ENCODE measurements around the gene MSRB1. TPM values are rescaled to one million over a fixed set of nuclear protein-coding genes. Genes with fewer than 3 reads are reported as not detected.
A peak's percentile ranks its signal among the peaks of the same experiment; 100 is the strongest.

Gene MSRB1
- total and polyA plus RNA-seq, 9 of the 15 experiments (the other 6 are each of a cell fraction or from before 2014, with no cell fraction given) = 5.4 to 33.7 (median 25.7) TPM

DNA sequence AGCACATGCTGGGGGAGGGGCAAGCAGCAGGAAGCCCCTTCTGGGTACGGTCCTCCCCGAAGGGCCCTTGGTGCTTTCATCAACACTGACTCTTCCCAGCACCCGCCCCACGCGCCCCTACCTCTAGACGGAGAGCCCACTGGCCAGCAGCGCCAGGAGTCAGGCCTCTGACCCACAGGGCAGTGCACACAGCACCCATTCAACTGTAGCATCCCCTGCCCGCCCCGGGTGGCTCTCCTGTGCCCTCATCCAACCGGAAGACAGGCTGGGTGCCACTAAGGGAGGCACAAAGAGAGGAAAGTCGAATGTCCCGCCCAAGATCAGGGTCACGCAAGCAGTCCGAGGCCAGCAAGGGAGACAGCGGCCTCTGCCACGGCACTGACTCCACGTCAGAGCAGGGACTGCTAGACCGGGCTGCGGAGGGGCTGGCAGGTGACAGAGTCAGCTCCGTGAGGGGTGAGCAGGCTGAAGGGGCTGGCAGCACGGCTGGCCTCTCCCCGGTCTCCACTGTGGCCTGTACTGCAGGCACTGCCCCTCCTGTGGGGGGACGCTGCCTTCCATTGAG, 9.8 kb downstream of the MSRB1 start:
- intact Hi-C loops (cut with micrococcal nuclease) = no loop called here
- Histone ChIP-seq H3K4me1 (replicated peaks in 1 of 2; ENCODE audit: control insufficient read depth in 2 of 2, insufficient read depth in 2 of 2, low read length in 2 of 2) (peaks cover 10 to 44% of the 10 kb centered on the region in 2 experiments; a peak in 4 of 5 replicates), H3K36me3 (ENCODE audit: control insufficient read depth, insufficient read depth, low read length) (peaks cover 10% of the 10 kb centered on the region; the same call in 2 of the 3 replicates), H3K9me1 (ENCODE audit: control insufficient read depth, insufficient read depth, low read length) (no peaks in the 10 kb centered on the region), H3K4me3 (no peak overlapping the region), H3K9me3 (replicated peaks; ENCODE audit: control insufficient read depth, insufficient read depth, low read depth, low read length) (no peaks in the 10 kb centered on the region), H3K9ac (ENCODE audit: insufficient read depth in 1 of 2, low read depth in 2 of 2, low read length in 2 of 2) (peak overlapping the region in 1 of 2 experiments; percentile 71; a peak in 1 of 4 replicates), H3K4me2 (ENCODE audit: insufficient read depth, low read length) (no peak overlapping the region), H4K20me1 (replicated peaks; ENCODE audit: control insufficient read depth, insufficient read depth, low read length) (no peaks in the 10 kb centered on the region), H2AFZ (ENCODE audit: low read depth, low read length) (no peak overlapping the region), H3K27me3 (ENCODE audit: control insufficient read depth in 2 of 2, insufficient read depth in 2 of 2, low read length in 2 of 2) (no peaks in the 10 kb centered on the region), H3K79me2 (ENCODE audit: control insufficient read depth, insufficient read depth, low read length) (no peaks in the 10 kb centered on the region), H3K27ac (ENCODE audit: extremely low read depth, low read depth, low read length) (no peak overlapping the region)
- no peak for FAIRE-seq
- DNase-seq (ENCODE audit: extremely low read depth in 1 of 4, low spot score in 3 of 4) = no peak
- no TSS peak for BruUV-seq (replicated peaks)
- 47% methylated on average over 19 of the region's 23 CpGs for WGBS (ENCODE audit: insufficient coverage, low coverage, missing lambda C conversion rate)
- ChIA-PET POLR2A (interaction anchor here (1.3 to 1.5 kb wide), 2 partner anchors 8 to 32 kb away, joined by 5 to 7 read pairs; partner anchors contain the start of gene RPS2), CTCF (ENCODE audit: low intra/inter-chr PET ratio) (no interaction called here)
- no peak for ATAC-seq
- in situ Hi-C loops (cut with MboI) = loop anchor here (5.0 kb wide), 1 partner anchor 151 kb away; the partner anchor contains the start of genes NUBP2 and SPSB3
- no peak for TF ChIP-seq DNMT1 (IDR thresholded peaks at IDR 0.05)
- no peak for TF ChIP-seq PYGO2 (tag; IDR thresholded peaks at IDR 0.05)
- no peak for TF ChIP-seq HMG20A (CRISPR knock-in tag; conservative IDR thresholded peaks at IDR 0.05)
- TF ChIP-seq, protein P1, sequence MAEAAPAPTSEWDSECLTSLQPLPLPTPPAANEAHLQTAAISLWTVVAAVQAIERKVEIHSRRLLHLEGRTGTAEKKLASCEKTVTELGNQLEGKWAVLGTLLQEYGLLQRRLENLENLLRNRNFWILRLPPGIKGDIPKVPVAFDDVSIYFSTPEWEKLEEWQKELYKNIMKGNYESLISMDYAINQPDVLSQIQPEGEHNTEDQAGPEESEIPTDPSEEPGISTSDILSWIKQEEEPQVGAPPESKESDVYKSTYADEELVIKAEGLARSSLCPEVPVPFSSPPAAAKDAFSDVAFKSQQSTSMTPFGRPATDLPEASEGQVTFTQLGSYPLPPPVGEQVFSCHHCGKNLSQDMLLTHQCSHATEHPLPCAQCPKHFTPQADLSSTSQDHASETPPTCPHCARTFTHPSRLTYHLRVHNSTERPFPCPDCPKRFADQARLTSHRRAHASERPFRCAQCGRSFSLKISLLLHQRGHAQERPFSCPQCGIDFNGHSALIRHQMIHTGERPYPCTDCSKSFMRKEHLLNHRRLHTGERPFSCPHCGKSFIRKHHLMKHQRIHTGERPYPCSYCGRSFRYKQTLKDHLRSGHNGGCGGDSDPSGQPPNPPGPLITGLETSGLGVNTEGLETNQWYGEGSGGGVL (CRISPR knock-in tag; IDR thresholded peaks at IDR 0.05) = no peak
- no peak for TF ChIP-seq MCM5 (IDR thresholded peaks at IDR 0.05; ENCODE audit: low read depth)
- no peak for TF ChIP-seq NFIC (IDR thresholded peaks at IDR 0.05)
- TF ChIP-seq DACH1 (IDR thresholded peaks at IDR 0.05; ENCODE audit: partially characterized antibody) = no peak
- TF ChIP-seq SMARCE1 (IDR thresholded peaks at IDR 0.05) = no peak
- TF ChIP-seq GTF2F1 (IDR thresholded peaks at IDR 0.05; ENCODE audit: low read depth, low read length) = no peak
- TF ChIP-seq, protein P2, sequence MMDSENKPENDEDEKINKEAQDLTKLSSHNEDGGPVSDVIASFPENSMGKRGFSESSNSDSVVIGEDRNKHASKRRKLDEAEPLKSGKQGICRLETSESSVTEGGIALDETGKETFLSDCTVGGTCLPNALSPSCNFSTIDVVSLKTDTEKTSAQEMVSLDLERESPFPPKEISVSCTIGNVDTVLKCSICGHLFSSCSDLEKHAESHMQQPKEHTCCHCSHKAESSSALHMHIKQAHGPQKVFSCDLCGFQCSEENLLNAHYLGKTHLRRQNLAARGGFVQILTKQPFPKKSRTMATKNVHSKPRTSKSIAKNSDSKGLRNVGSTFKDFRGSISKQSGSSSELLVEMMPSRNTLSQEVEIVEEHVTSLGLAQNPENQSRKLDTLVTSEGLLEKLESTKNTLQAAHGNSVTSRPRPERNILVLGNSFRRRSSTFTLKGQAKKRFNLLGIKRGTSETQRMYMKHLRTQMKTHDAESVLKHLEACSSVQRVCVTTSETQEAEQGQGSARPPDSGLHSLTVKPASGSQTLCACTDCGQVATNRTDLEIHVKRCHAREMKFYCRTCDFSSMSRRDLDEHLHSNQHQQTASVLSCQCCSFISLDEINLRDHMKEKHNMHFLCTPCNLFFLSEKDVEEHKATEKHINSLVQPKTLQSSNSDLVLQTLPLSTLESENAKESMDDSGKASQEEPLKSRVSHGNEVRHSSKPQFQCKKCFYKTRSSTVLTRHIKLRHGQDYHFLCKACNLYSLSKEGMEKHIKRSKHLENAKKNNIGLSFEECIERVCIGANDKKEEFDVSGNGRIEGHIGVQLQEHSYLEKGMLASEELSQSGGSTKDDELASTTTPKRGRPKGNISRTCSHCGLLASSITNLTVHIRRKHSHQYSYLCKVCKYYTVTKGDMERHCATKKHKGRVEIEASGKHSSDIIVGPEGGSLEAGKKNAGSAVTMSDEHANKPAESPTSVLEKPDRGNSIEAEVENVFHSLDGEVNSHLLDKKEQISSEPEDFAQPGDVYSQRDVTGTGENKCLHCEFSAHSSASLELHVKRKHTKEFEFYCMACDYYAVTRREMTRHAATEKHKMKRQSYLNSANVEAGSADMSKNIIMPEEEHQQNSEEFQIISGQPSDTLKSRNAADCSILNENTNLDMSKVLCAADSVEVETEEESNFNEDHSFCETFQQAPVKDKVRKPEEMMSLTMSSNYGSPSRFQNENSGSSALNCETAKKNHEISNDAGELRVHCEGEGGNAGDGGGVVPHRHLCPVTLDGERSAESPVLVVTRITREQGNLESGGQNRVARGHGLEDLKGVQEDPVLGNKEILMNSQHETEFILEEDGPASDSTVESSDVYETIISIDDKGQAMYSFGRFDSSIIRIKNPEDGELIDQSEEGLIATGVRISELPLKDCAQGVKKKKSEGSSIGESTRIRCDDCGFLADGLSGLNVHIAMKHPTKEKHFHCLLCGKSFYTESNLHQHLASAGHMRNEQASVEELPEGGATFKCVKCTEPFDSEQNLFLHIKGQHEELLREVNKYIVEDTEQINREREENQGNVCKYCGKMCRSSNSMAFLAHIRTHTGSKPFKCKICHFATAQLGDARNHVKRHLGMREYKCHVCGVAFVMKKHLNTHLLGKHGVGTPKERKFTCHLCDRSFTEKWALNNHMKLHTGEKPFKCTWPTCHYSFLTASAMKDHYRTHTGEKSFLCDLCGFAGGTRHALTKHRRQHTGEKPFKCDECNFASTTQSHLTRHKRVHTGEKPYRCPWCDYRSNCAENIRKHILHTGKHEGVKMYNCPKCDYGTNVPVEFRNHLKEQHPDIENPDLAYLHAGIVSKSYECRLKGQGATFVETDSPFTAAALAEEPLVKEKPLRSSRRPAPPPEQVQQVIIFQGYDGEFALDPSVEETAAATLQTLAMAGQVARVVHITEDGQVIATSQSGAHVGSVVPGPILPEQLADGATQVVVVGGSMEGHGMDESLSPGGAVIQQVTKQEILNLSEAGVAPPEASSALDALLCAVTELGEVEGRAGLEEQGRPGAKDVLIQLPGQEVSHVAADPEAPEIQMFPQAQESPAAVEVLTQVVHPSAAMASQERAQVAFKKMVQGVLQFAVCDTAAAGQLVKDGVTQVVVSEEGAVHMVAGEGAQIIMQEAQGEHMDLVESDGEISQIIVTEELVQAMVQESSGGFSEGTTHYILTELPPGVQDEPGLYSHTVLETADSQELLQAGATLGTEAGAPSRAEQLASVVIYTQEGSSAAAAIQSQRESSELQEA (IDR thresholded peaks at IDR 0.05; ENCODE audit: low read depth) = no peak
- TF ChIP-seq, protein P3, sequence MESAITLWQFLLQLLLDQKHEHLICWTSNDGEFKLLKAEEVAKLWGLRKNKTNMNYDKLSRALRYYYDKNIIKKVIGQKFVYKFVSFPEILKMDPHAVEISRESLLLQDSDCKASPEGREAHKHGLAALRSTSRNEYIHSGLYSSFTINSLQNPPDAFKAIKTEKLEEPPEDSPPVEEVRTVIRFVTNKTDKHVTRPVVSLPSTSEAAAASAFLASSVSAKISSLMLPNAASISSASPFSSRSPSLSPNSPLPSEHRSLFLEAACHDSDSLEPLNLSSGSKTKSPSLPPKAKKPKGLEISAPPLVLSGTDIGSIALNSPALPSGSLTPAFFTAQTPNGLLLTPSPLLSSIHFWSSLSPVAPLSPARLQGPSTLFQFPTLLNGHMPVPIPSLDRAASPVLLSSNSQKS (CRISPR knock-in tag; IDR thresholded peaks at IDR 0.05) = no peak
- TF ChIP-seq TCF7 (IDR thresholded peaks at IDR 0.05; ENCODE audit: borderline replicate concordance) = no peak
- no peak for TF ChIP-seq CBFA2T3 (IDR thresholded peaks at IDR 0.05)
